K562 (cell line): ENCODE measurements around the gene TIMM17A. TPM values are rescaled to one million over a fixed set of nuclear protein-coding genes. Genes with fewer than 3 reads are reported as not detected.
A peak's percentile ranks its signal among the peaks of the same experiment; 100 is the strongest.

Source experiments
- ATF7 ChIP-seq: fragments of 450-650 bp; IDR thresholded peaks from 2 replicates; pipeline ENCODE4 v1.7.1; 2014; ENCODE audit warnings: mild to moderate bottlenecking, moderate library complexity
- CEBPB ChIP-seq: fragments of 450-650 bp; IDR thresholded peaks from 2 replicates; pipeline ENCODE4 v1.6.1; 2016; ENCODE audit warnings: missing genetic modification characterization, missing compliant biosample characterization
- CEBPZ ChIP-seq: fragments of 150-350 bp; IDR thresholded peaks from 2 replicates; pipeline ENCODE4 v1.6.1; 2014; ENCODE audit warnings: low read depth, mild to moderate bottlenecking, low read length, borderline replicate concordance
- ETS2 ChIP-seq: IDR thresholded peaks from 2 replicates; pipeline ENCODE4 v1.6.1; 2016; ENCODE audit warnings: borderline replicate concordance, missing genetic modification characterization, mild to moderate bottlenecking, moderate library complexity, missing compliant biosample characterization; ENCODE audit not compliant: poor library complexity, severe bottlenecking
- FOXJ2 ChIP-seq: fragments of 200-800 bp; sonication (Bioruptor generic); IDR thresholded peaks from 2 replicates; pipeline ENCODE4 v1.6.1; 2016; ENCODE audit warnings: missing genetic modification characterization, missing compliant biosample characterization
- KAT2B ChIP-seq: IDR thresholded peaks from one replicate; pipeline ENCODE4 v1.6.1; 2012; ENCODE audit warnings: low read depth, mild to moderate bottlenecking, control low read depth, inconsistent platforms, low read length, moderate library complexity
- MAFG ChIP-seq: fragments of 450-650 bp; conservative IDR thresholded peaks from 2 replicates; pipeline ENCODE4 v1.6.1; 2016; ENCODE audit warnings: missing genetic modification characterization, missing compliant biosample characterization
- POLR2H ChIP-seq: IDR thresholded peaks from 2 replicates; pipeline ENCODE4 v1.6.1; 2016; ENCODE audit warnings: missing genetic modification characterization, low read depth, mild to moderate bottlenecking, control low read depth, missing compliant biosample characterization, moderate library complexity
- POLR3G ChIP-seq: IDR thresholded peaks from 2 replicates; pipeline ENCODE4 v1.6.1; 2011; ENCODE audit not compliant: insufficient read length, insufficient replicate concordance; ENCODE audit errors: extremely low read depth
- RFX1 ChIP-seq: fragments of 450-650 bp; IDR thresholded peaks from 2 replicates; pipeline ENCODE4 v1.6.1; 2016; ENCODE audit warnings: mild to moderate bottlenecking, moderate library complexity
- SIN3A ChIP-seq, 2 experiments: fragments of 150-350 bp in 1 of 2; IDR thresholded peaks; 2 replicates each; pipeline ENCODE4 v1.6.1; 2011 to 2016; ENCODE audit warnings: borderline replicate concordance in 2 of 2, low read depth in 2 of 2, low read length in 2 of 2, mild to moderate bottlenecking in 2 of 2, moderate library complexity in 2 of 2; ENCODE audit not compliant: control insufficient read depth in 1 of 2
- TSHZ1 ChIP-seq: fragments of 250-450 bp; sonication (Bioruptor Pico); IDR thresholded peaks from 2 replicates; pipeline ENCODE4 v1.4.0; 2020; ENCODE audit warnings: mild to moderate bottlenecking, moderate library complexity
- ZC3H8 ChIP-seq: fragments of 450-650 bp; IDR thresholded peaks from 2 replicates; pipeline ENCODE4 v1.6.1; 2017
- ZFP36 ChIP-seq: fragments of 150-350 bp; IDR thresholded peaks from 2 replicates; pipeline ENCODE4 v1.6.1; 2018; ENCODE audit warnings: low read length, low read depth; ENCODE audit not compliant: partially characterized antibody
- ZNF140 ChIP-seq: fragments of 250-450 bp; sonication (Bioruptor Pico); IDR thresholded peaks from 2 replicates; pipeline ENCODE4 v1.8.0; 2021; ENCODE audit warnings: moderate library complexity, mild to moderate bottlenecking, inconsistent platforms
- polyA plus RNA-seq, 8 experiments: library from polyadenylated mRNA; depleted of rRNA in 4 of 8; stranded (reverse) in 5 of 8; unstranded in 3 of 8; fragments of >200 nt; fragmentation: Nextera tagmentation in 2 of 8; fragmentation: Illumina TruSeq in 1 of 8; extraction: Ambion mirVana in 2 of 8; extraction: Trizol in 1 of 8; gene quantifications; 2 replicates each; pipeline versions ENCODE4 v1.2.1 to v1.2.3, GENCODE V29; 2011 to 2014; ENCODE audit warnings: inconsistent platforms in 1 of 8, missing spikeins in 1 of 8
- total RNA-seq, 7 experiments: library from RNA; depleted of rRNA in 6 of 7; stranded (reverse); fragments of >200 nt in 6 of 7; fragmentation: Illumina TruSeq in 2 of 7; extraction: Trizol in 2 of 7; gene quantifications; 2 replicates each; pipeline versions ENCODE4 v1.2.1 to v1.2.3, GENCODE V29; 2011 to 2021; ENCODE audit warnings: low replicate concordance in 1 of 7
- TF ChIP-seq, protein P1 (sequence below): fragments of 450-650 bp; formaldehyde crosslinking; IDR thresholded peaks from 2 replicates; pipeline ENCODE4 v1.4.0; 2022; ENCODE audit warnings: mild to moderate bottlenecking, moderate library complexity
- TF ChIP-seq, protein P2 (sequence below): sonication (generic); formaldehyde crosslinking; IDR thresholded peaks from 2 replicates; pipeline ENCODE4 v1.8.1; 2022; ENCODE audit warnings: missing genetic modification reagents
- TF ChIP-seq, protein P3 (sequence below): sonication (generic); formaldehyde crosslinking; IDR thresholded peaks from 2 replicates; pipeline ENCODE4 v1.8.0; 2022; ENCODE audit warnings: missing genetic modification reagents, mild to moderate bottlenecking, moderate library complexity, borderline replicate concordance

The TIMM17A gene
- total and polyA plus RNA-seq, 9 of the 15 experiments (the other 6 are each of a cell fraction or from before 2014, with no cell fraction given) = 116 to 744 (median 180) TPM

GRCh38 chr1:201916649-201917249 is 38.6 kb upstream of the TIMM17A start (continued):
- TF ChIP-seq SIN3A (IDR thresholded peaks at IDR 0.05; ENCODE audit: borderline replicate concordance in 2 of 2, control insufficient read depth in 1 of 2, low read depth in 2 of 2, low read length in 2 of 2) = no peak
- TF ChIP-seq, protein P1, sequence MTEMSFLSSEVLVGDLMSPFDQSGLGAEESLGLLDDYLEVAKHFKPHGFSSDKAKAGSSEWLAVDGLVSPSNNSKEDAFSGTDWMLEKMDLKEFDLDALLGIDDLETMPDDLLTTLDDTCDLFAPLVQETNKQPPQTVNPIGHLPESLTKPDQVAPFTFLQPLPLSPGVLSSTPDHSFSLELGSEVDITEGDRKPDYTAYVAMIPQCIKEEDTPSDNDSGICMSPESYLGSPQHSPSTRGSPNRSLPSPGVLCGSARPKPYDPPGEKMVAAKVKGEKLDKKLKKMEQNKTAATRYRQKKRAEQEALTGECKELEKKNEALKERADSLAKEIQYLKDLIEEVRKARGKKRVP (CRISPR knock-in tag) = no peak
- TF ChIP-seq MAFG (tag) = 0 out of 2 replicates have a peak, but pooled peaks have one; percentile 13
- TF ChIP-seq POLR3G = no peak
- TF ChIP-seq ZNF140 (CRISPR knock-in tag) = no peak
- peak; percentile 90 for TF ChIP-seq CEBPB
- TF ChIP-seq POLR2H (tag) = no peak
- TF ChIP-seq ETS2 (tag) = no peak
- no peak for TF ChIP-seq TSHZ1 (CRISPR knock-in tag)
- peak; percentile 52 for TF ChIP-seq FOXJ2 (tag)
- no peak for TF ChIP-seq RFX1
- TF ChIP-seq ZC3H8 = no peak
- no peak for TF ChIP-seq KAT2B
- no peak for TF ChIP-seq CEBPZ
- TF ChIP-seq, protein P2, sequence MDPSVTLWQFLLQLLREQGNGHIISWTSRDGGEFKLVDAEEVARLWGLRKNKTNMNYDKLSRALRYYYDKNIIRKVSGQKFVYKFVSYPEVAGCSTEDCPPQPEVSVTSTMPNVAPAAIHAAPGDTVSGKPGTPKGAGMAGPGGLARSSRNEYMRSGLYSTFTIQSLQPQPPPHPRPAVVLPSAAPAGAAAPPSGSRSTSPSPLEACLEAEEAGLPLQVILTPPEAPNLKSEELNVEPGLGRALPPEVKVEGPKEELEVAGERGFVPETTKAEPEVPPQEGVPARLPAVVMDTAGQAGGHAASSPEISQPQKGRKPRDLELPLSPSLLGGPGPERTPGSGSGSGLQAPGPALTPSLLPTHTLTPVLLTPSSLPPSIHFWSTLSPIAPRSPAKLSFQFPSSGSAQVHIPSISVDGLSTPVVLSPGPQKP (CRISPR knock-in tag) = no peak
- TF ChIP-seq, protein P3, sequence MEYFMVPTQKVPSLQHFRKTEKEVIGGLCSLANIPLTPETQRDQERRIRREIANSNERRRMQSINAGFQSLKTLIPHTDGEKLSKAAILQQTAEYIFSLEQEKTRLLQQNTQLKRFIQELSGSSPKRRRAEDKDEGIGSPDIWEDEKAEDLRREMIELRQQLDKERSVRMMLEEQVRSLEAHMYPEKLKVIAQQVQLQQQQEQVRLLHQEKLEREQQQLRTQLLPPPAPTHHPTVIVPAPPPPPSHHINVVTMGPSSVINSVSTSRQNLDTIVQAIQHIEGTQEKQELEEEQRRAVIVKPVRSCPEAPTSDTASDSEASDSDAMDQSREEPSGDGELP (CRISPR knock-in tag) = no peak
- TF ChIP-seq ATF7 = peak; percentile 84
- TF ChIP-seq ZFP36 = peak; percentile 72
